Panc1 (cell line): Measurements from ENCODE around the gene MRPL33.

ENCODE experiments used
- CTCF ChIP-seq: fragments of 450-650 bp; IDR thresholded peaks from 2 replicates; pipeline ENCODE4 v1.5.1; 2017; ENCODE audit warnings: mild to moderate bottlenecking
- POLR2AphosphoS5 ChIP-seq: IDR thresholded peaks from 2 replicates; pipeline ENCODE4 v1.6.1; 2012; ENCODE audit warnings: mild to moderate bottlenecking, low read depth, low read length, moderate library complexity
- REST ChIP-seq, 2 experiments: IDR thresholded peaks; 2 replicates each; pipeline ENCODE4 v1.6.1; 2011 to 2012; ENCODE audit warnings: low read depth in 2 of 2, control low read depth in 1 of 2, low read length in 1 of 2, mild to moderate bottlenecking in 1 of 2, moderate library complexity in 1 of 2; ENCODE audit not compliant: insufficient read depth in 1 of 2
- SIN3A ChIP-seq: IDR thresholded peaks from 2 replicates; pipeline ENCODE4 v1.6.1; 2012; ENCODE audit warnings: low read depth, mild to moderate bottlenecking, low read length, moderate library complexity, borderline replicate concordance; ENCODE audit not compliant: insufficient read depth
- TCF7L2 ChIP-seq: IDR thresholded peaks from 2 replicates; pipeline ENCODE4 v1.6.1; 2011; ENCODE audit warnings: mild to moderate bottlenecking, low read depth, low read length, inconsistent platforms

GRCh38 chr2:27811768-27812167 lies 40.2 kb downstream of the MRPL33 start:
- TF ChIP-seq CTCF (no peak), REST (IDR thresholded peaks at IDR 0.05; ENCODE audit: insufficient read depth in 1 of 2, low read depth in 2 of 2, low read length in 1 of 2) (no peak), TCF7L2 (no peak), SIN3A (no peak), POLR2AphosphoS5 (no peak)
